Left lung (tissue), 10 donors: ENCODE measurements around the gene KCNAB2. TPM values are rescaled to one million over a fixed set of nuclear protein-coding genes. Genes with fewer than 3 reads are reported as not detected.

Source experiments
- ATAC-seq: fragments of 200-7000 bp; cut with Tn5 transposase; one replicate; pipeline ENCODE4 v1.9.1; 2020; ENCODE audit warnings: moderate library complexity
- DNase-seq, 4 donors: peaks; one replicate each; pipeline ENCODE4 v3.0.0-alpha.2; 2013 to 2020
- H3K27ac ChIP-seq, 2 donors: fragments of 200-600 bp; sonication (generic) in 1 of 2; one replicate each; pipeline versions ENCODE4 v1.5.0 to v1.8.0; 2020 to 2021
- H3K27me3 ChIP-seq, 2 donors: fragments of 200-600 bp; sonication (generic) in 1 of 2; one replicate each; pipeline versions ENCODE4 v1.5.0 to v1.8.0; 2020 to 2021
- H3K36me3 ChIP-seq, 2 donors: fragments of 200-600 bp; sonication (generic) in 1 of 2; one replicate each; pipeline versions ENCODE4 v1.5.0 to v1.8.0; 2020 to 2021
- H3K4me1 ChIP-seq, 2 donors: fragments of 200-600 bp; one replicate each; pipeline ENCODE4 v1.8.0; 2021
- H3K4me3 ChIP-seq, 2 donors: fragments of 200-600 bp; sonication (generic) in 1 of 2; one replicate each; pipeline versions ENCODE4 v1.5.0 to v1.8.0; 2020 to 2021; ENCODE audit warnings: mild to moderate bottlenecking in 1 of 2
- H3K9me3 ChIP-seq, 2 donors: fragments of 200-600 bp; sonication (generic) in 1 of 2; one replicate each; pipeline versions ENCODE4 v1.5.0 to v1.8.0; 2020 to 2021
- CTCF ChIP-seq, 2 donors: fragments of 200-600 bp; sonication (generic) in 1 of 2; IDR thresholded peaks; one replicate each; pipeline versions ENCODE4 v1.5.0 to v1.8.0; 2021; ENCODE audit warnings: antibody characterized with exemption in 2 of 2
- intact Hi-C, 2 donors: fragments of 100-400 bp; cut with DNase I; formaldehyde crosslinking; loops; one replicate each; pipeline versions ENCODE4 v1.11.2 to v1.14.2; 2022
- polyA plus RNA-seq, 6 donors: library from polyadenylated mRNA; unstranded; fragments of 120-200 nt; gene quantifications; one replicate each; pipeline ENCODE4 v1.2.1, GENCODE V29; 2013; ENCODE audit not compliant: insufficient read length in 6 of 6
- total RNA-seq, 2 donors: library from RNA; stranded (reverse); fragmentation: NEBNext Ultra II Directional; extraction: Animal tissue kit (Norgen Biotek cat#: 25700); gene quantifications; one replicate each; pipeline ENCODE4 v1.2.1, GENCODE V29; 2021
- donor health status: DM: no; HTN: yes; CAD: no.
- donor health status: DM: no; HTN: no; CAD: no.

The KCNAB2 gene
- total and polyA plus RNA-seq, 8 donors = 5.6 to 82.5 (median 6.7) TPM

- H3K27ac ChIP-seq = no peak overlapping the region
- no peak for TF ChIP-seq CTCF (IDR thresholded peaks at IDR 0.05)
- no peak overlapping the region for H3K4me3 ChIP-seq
- peaks cover 0 to 73% of the 10 kb centered on the region in 2 donors for H3K36me3 ChIP-seq
- no peaks in the 10 kb centered on the region for H3K9me3 ChIP-seq
- DNase-seq (peak in 1 of 4 donors; percentile 61), ATAC-seq (no peak)
- H3K27me3 ChIP-seq = no peaks in the 10 kb centered on the region
- intact Hi-C loops = no loop called here
- H3K4me1 ChIP-seq = peaks cover 0 to 3% of the 10 kb centered on the region in 2 donors
These were observed 40.7 kb downstream of the KCNAB2 start for GRCh38 chr1:6086358-6086757.

DNA sequence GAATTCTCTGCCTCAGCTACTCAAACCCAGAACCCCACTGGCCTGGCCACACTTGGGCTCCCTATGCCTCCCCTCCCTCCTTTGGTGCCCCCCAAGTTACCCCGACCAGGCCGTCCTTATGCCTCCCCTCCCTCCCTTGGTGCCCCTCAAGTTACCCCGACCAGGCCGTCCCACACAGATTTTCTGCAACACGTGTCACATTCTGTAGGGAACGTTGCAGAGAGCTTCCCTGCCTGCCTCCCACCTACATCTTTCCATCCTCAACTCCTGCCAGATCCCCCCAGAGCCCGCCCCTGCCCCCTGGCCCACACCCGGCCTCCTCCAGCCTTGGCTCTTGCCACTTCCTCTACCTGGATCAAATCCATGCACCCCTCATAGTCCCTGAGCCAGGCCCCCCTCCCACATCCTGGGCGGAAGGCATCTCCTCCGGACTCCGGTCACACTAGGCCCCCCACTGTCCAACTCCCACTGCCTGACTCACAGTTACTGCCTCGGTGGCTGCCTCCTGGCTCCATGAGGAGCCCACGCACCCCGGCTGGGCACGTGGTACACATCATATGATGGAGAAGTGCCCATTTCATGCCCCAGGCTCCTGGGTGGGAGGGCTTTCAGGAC is 41.2 kb downstream of the KCNAB2 start:
- intact Hi-C loops = no loop called here
- Histone ChIP-seq H3K9me3 (no peaks in the 10 kb centered on the region), H3K4me1 (peaks cover 0 to 3% of the 10 kb centered on the region in 2 donors), H3K27me3 (no peaks in the 10 kb centered on the region), H3K4me3 (no peak overlapping the region), H3K27ac (no peak overlapping the region), H3K36me3 (peaks cover 0 to 73% of the 10 kb centered on the region in 2 donors)
- no peak for TF ChIP-seq CTCF (IDR thresholded peaks at IDR 0.05)
- DNase-seq (peak in 1 of 4 donors; percentile 69), ATAC-seq (no peak)

GRCh38 chr1:6087377-6087772 is 41.7 kb downstream of the KCNAB2 start:
- Histone ChIP-seq H3K27me3 (no peaks in the 10 kb centered on the region), H3K4me1 (peaks cover 0 to 3% of the 10 kb centered on the region in 2 donors), H3K9me3 (no peaks in the 10 kb centered on the region), H3K4me3 (no peak overlapping the region), H3K27ac (no peak overlapping the region), H3K36me3 (peaks cover 0 to 73% of the 10 kb centered on the region in 2 donors)
- peak in 1 of 4 donors; percentile 66 for DNase-seq
- TF ChIP-seq CTCF (IDR thresholded peaks at IDR 0.05) = no peak
- no peak for ATAC-seq
- intact Hi-C loops = no loop called here

DNA sequence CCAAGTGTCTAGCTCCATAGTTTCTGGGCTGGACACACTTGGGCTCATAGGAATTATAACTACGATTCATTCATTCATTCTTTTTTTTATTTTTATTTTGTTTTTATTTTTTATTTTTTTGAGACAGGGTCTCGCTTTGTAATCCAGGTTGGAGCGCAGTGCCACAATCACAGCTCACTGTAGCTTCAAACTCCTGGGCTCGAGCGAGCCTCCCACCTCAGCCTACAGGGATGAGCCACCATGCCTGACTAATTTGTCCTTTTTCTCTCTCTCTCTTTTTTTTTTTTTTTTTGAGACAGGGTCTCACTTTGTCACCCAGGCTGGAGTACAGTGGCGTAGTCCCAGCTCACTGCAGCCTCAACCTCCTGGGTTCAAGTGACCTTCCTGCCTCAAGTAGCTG is 42.3 kb downstream of the KCNAB2 start:
- intact Hi-C loops = no loop called here
- H3K27me3 ChIP-seq = no peaks in the 10 kb centered on the region

GRCh38 chr1:6088956-6089355 is 43.3 kb downstream of the KCNAB2 start:
- Histone ChIP-seq H3K4me1 (no peaks in the 10 kb centered on the region), H3K9me3 (no peaks in the 10 kb centered on the region), H3K36me3 (peaks cover 0 to 72% of the 10 kb centered on the region in 2 donors), H3K27me3 (no peaks in the 10 kb centered on the region), H3K4me3 (no peak overlapping the region), H3K27ac (no peak overlapping the region)
- no peak for ATAC-seq
- DNase-seq = no peak
- intact Hi-C loops = no loop called here
- no peak for TF ChIP-seq CTCF (IDR thresholded peaks at IDR 0.05)

More for the DNA sequence above, 42.3 kb downstream of the KCNAB2 start:
- ATAC-seq (no peak), DNase-seq (no peak)
- Histone ChIP-seq H3K4me3 (no peak overlapping the region), H3K36me3 (peaks cover 0 to 73% of the 10 kb centered on the region in 2 donors), H3K4me1 (no peaks in the 10 kb centered on the region), H3K27ac (no peak overlapping the region), H3K9me3 (no peaks in the 10 kb centered on the region)
- TF ChIP-seq CTCF (IDR thresholded peaks at IDR 0.05) = no peak
